Activated CD8-positive, alpha-beta memory T cell treated with anti-CD3 and anti-CD28 coated beads, Interleukin-2, amount 50 U/mL, for 24 hours (primary cell): Measurements from ENCODE around the gene MITF.

Experiments used
- DNase-seq: peaks from one replicate; pipeline ENCODE4 v3.0.0-alpha.2; 2020; ENCODE audit errors: extremely low read depth

Gene MITF

GRCh38 chr3:69838217-69838616 is 99.0 kb downstream of the MITF start:
- no peak for DNase-seq

GRCh38 chr3:69838696-69839515 is 99.6 kb downstream of the MITF start:
- DNase-seq: no peak

GRCh38 chr3:69842351-69842750 is 103.1 kb downstream of the MITF start:
- no peak for DNase-seq

- no peak for DNase-seq
Measured at GRCh38 chr3:69842789-69843188, 103.5 kb downstream of the MITF start.

- DNase-seq: no peak
Measured at GRCh38 chr3:69844706-69845105, 105.4 kb downstream of the MITF start.

- DNase-seq: no peak
Measured at GRCh38 chr3:69847303-69847702, 108.0 kb downstream of the MITF start.

GRCh38 chr3:69848113-69848512 is 108.8 kb downstream of the MITF start:
- DNase-seq: no peak

GRCh38 chr3:69850849-69851248 is 111.6 kb downstream of the MITF start:
- no peak for DNase-seq

GRCh38 chr3:69853027-69853426 is 113.8 kb downstream of the MITF start:
- no peak for DNase-seq

- DNase-seq: no peak
Measured at GRCh38 chr3:69855436-69856162, 116.3 kb downstream of the MITF start.

- DNase-seq: no peak
Measured at GRCh38 chr3:69856965-69857705, 117.9 kb downstream of the MITF start.

- no peak for DNase-seq
Measured at GRCh38 chr3:69861556-69861955, 122.3 kb downstream of the MITF start.

- no peak for DNase-seq
Measured at GRCh38 chr3:69864141-69864540, 124.9 kb downstream of the MITF start.

GRCh38 chr3:69864766-69865165 is 125.5 kb downstream of the MITF start:
- no peak for DNase-seq

GRCh38 chr3:69865925-69866679 is 126.8 kb downstream of the MITF start:
- DNase-seq: no peak

GRCh38 chr3:69866988-69867720 is 127.9 kb downstream of the MITF start:
- DNase-seq: no peak

- DNase-seq: no peak
Measured at GRCh38 chr3:69867941-69868505, 128.8 kb downstream of the MITF start.

GRCh38 chr3:69868841-69869420 is 129.7 kb downstream of the MITF start:
- DNase-seq: no peak

GRCh38 chr3:69869643-69870042 is 130.4 kb downstream of the MITF start:
- no peak for DNase-seq

GRCh38 chr3:69871251-69871650 is 132.0 kb downstream of the MITF start:
- DNase-seq: no peak
